Stimulated activated naive CD8-positive, alpha-beta T cell treated with anti-CD3 and anti-CD28 coated beads, Interleukin-15, Interleukin-2, amounts not matched to agents 100 ng/mL and 50 ng/mL, for 24 hours (primary cell): ENCODE measurements around the gene DNAJC17.
A peak's percentile ranks its signal among the peaks of the same experiment; 100 is the strongest.

ENCODE experiments used
- H3K27ac Mint-ChIP-seq: one replicate; pipeline ENCODE4 v1.8.0; 2021; ENCODE audit warnings: mild to moderate bottlenecking, mixed read lengths
- H3K27me3 Mint-ChIP-seq: one replicate; pipeline ENCODE4 v1.8.0; 2021; ENCODE audit warnings: mixed read lengths
- H3K36me3 Mint-ChIP-seq: one replicate; pipeline ENCODE4 v1.8.0; 2021; ENCODE audit warnings: low read depth, mixed read lengths
- H3K4me1 Mint-ChIP-seq: one replicate; pipeline ENCODE4 v1.8.0; 2021; ENCODE audit warnings: low read depth, mixed read lengths
- H3K4me3 Mint-ChIP-seq: one replicate; pipeline ENCODE4 v1.8.0; 2021; ENCODE audit warnings: mild to moderate bottlenecking, mixed read lengths
- H3K9me3 Mint-ChIP-seq: one replicate; pipeline ENCODE4 v1.8.0; 2021; ENCODE audit warnings: mixed read lengths

Gene DNAJC17

GRCh38 chr15:40843261-40843884 is 36.1 kb upstream of the DNAJC17 start:
- H3K27me3 Mint-ChIP-seq, result peaks cover 4% of the 10 kb centered on the region
- H3K4me1 Mint-ChIP-seq, result peaks cover 28% of the 10 kb centered on the region
- peak overlapping the region; percentile 67 for H3K4me3 Mint-ChIP-seq
- H3K27ac Mint-ChIP-seq, result no peak overlapping the region
- H3K9me3 Mint-ChIP-seq, result no peaks in the 10 kb centered on the region
- H3K36me3 Mint-ChIP-seq, result no peaks in the 10 kb centered on the region

GRCh38 chr15:40841741-40842140 is 34.5 kb upstream of the DNAJC17 start:
- Mint-ChIP-seq H3K36me3 (no peaks in the 10 kb centered on the region), H3K27me3 (peaks cover 4% of the 10 kb centered on the region), H3K4me3 (no peak overlapping the region)

GRCh38 chr15:40838756-40839155 is 31.5 kb upstream of the DNAJC17 start:
- peaks cover 5% of the 10 kb centered on the region for H3K4me1 Mint-ChIP-seq
- no peak overlapping the region for H3K4me3 Mint-ChIP-seq
- no peaks in the 10 kb centered on the region for H3K36me3 Mint-ChIP-seq
- no peaks in the 10 kb centered on the region for H3K9me3 Mint-ChIP-seq
- no peak overlapping the region for H3K27ac Mint-ChIP-seq
- H3K27me3 Mint-ChIP-seq, result no peaks in the 10 kb centered on the region

More at GRCh38 chr15:40841741-40842140, 34.5 kb upstream of the DNAJC17 start:
- no peak overlapping the region for H3K27ac Mint-ChIP-seq
- no peaks in the 10 kb centered on the region for H3K9me3 Mint-ChIP-seq
- peaks cover 22% of the 10 kb centered on the region for H3K4me1 Mint-ChIP-seq

- H3K27ac Mint-ChIP-seq, result no peak overlapping the region
- no peaks in the 10 kb centered on the region for H3K27me3 Mint-ChIP-seq
- H3K4me1 Mint-ChIP-seq, result no peaks in the 10 kb centered on the region
- no peaks in the 10 kb centered on the region for H3K9me3 Mint-ChIP-seq
- no peaks in the 10 kb centered on the region for H3K36me3 Mint-ChIP-seq
- H3K4me3 Mint-ChIP-seq, result no peak overlapping the region
These were observed 28.7 kb upstream of the DNAJC17 start for GRCh38 chr15:40836020-40836419.

GRCh38 chr15:40832903-40833302 is 25.6 kb upstream of the DNAJC17 start:
- Mint-ChIP-seq H3K27me3 (no peaks in the 10 kb centered on the region), H3K4me3 (no peak overlapping the region), H3K27ac (no peak overlapping the region), H3K4me1 (no peaks in the 10 kb centered on the region), H3K9me3 (no peaks in the 10 kb centered on the region), H3K36me3 (no peaks in the 10 kb centered on the region)

- no peak overlapping the region for H3K4me3 Mint-ChIP-seq
These were observed 24.6 kb upstream of the DNAJC17 start for GRCh38 chr15:40831861-40832260.

GRCh38 chr15:40830884-40831283 is 23.6 kb upstream of the DNAJC17 start:
- Mint-ChIP-seq H3K4me1 (no peaks in the 10 kb centered on the region), H3K4me3 (no peak overlapping the region), H3K9me3 (no peaks in the 10 kb centered on the region), H3K27me3 (no peaks in the 10 kb centered on the region), H3K36me3 (no peaks in the 10 kb centered on the region), H3K27ac (no peak overlapping the region)

More at GRCh38 chr15:40831861-40832260, 24.6 kb upstream of the DNAJC17 start:
- Mint-ChIP-seq H3K36me3 (no peaks in the 10 kb centered on the region), H3K4me1 (no peaks in the 10 kb centered on the region), H3K27ac (no peak overlapping the region), H3K27me3 (no peaks in the 10 kb centered on the region), H3K9me3 (no peaks in the 10 kb centered on the region)

GRCh38 chr15:40829115-40829514 is 21.8 kb upstream of the DNAJC17 start:
- H3K9me3 Mint-ChIP-seq, result no peaks in the 10 kb centered on the region
- no peak overlapping the region for H3K4me3 Mint-ChIP-seq
- no peaks in the 10 kb centered on the region for H3K4me1 Mint-ChIP-seq
- H3K36me3 Mint-ChIP-seq, result no peaks in the 10 kb centered on the region
- no peaks in the 10 kb centered on the region for H3K27me3 Mint-ChIP-seq
- H3K27ac Mint-ChIP-seq, result no peak overlapping the region

GRCh38 chr15:40828447-40829036 is 21.3 kb upstream of the DNAJC17 start, which contains the start of gene PPP1R14D:
Gene PPP1R14D (minus strand): TSS chr15:40828708. CDS start chr15:40828641, 67 bp downstream.
- Mint-ChIP-seq H3K4me3 (no peak within 1 kb of the TSS), H3K36me3 (no peaks in the 10 kb centered on the region), H3K4me1 (no peaks in the 10 kb centered on the region), H3K9me3 (no peaks in the 10 kb centered on the region), H3K27me3 (no peaks in the 10 kb centered on the region), H3K27ac (no peak within 1 kb of the TSS)

- Mint-ChIP-seq H3K9me3 (no peaks in the 10 kb centered on the region), H3K27me3 (no peaks in the 10 kb centered on the region), H3K36me3 (no peaks in the 10 kb centered on the region), H3K4me3 (no peak overlapping the region), H3K4me1 (no peaks in the 10 kb centered on the region), H3K27ac (no peak overlapping the region)
These were observed 19.3 kb upstream of the DNAJC17 start for GRCh38 chr15:40826423-40827075.

GRCh38 chr15:40825661-40826422 is 18.6 kb upstream of the DNAJC17 start:
- no peaks in the 10 kb centered on the region for H3K9me3 Mint-ChIP-seq
- no peaks in the 10 kb centered on the region for H3K36me3 Mint-ChIP-seq
- H3K4me3 Mint-ChIP-seq, result no peak overlapping the region
- no peak overlapping the region for H3K27ac Mint-ChIP-seq
- no peaks in the 10 kb centered on the region for H3K4me1 Mint-ChIP-seq
- no peaks in the 10 kb centered on the region for H3K27me3 Mint-ChIP-seq

- no peak overlapping the region for H3K4me3 Mint-ChIP-seq
- H3K36me3 Mint-ChIP-seq, result no peaks in the 10 kb centered on the region
- no peaks in the 10 kb centered on the region for H3K27me3 Mint-ChIP-seq
- no peaks in the 10 kb centered on the region for H3K9me3 Mint-ChIP-seq
- no peaks in the 10 kb centered on the region for H3K4me1 Mint-ChIP-seq
- no peak overlapping the region for H3K27ac Mint-ChIP-seq
These were observed 16.5 kb upstream of the DNAJC17 start for GRCh38 chr15:40823572-40824343.

GRCh38 chr15:40821195-40821594 is 13.9 kb upstream of the DNAJC17 start:
- H3K4me1 Mint-ChIP-seq, result no peaks in the 10 kb centered on the region
- no peaks in the 10 kb centered on the region for H3K9me3 Mint-ChIP-seq
- no peaks in the 10 kb centered on the region for H3K27me3 Mint-ChIP-seq
- no peaks in the 10 kb centered on the region for H3K36me3 Mint-ChIP-seq
- no peak overlapping the region for H3K4me3 Mint-ChIP-seq
- no peak overlapping the region for H3K27ac Mint-ChIP-seq

GRCh38 chr15:40819048-40819447 is 11.8 kb upstream of the DNAJC17 start:
- Mint-ChIP-seq H3K27me3 (no peaks in the 10 kb centered on the region), H3K9me3 (no peaks in the 10 kb centered on the region), H3K4me3 (no peak overlapping the region), H3K27ac (no peak overlapping the region), H3K4me1 (no peaks in the 10 kb centered on the region), H3K36me3 (peaks cover 8% of the 10 kb centered on the region)
